ENCODE results near the gene AMBRA1. TPM values are rescaled to one million over a fixed set of nuclear protein-coding genes. Genes with fewer than 3 reads are reported as not detected.

The AMBRA1 gene
- total RNA-seq, 2 experiments from 2014 or later = 24.6 to 30.7 TPM

GRCh38 chr11:46391186-46391577 is 202.6 kb downstream of the AMBRA1 start:
- no peak for DNase-seq (ENCODE audit: low spot score)
- Histone ChIP-seq H3K9me3 (ENCODE audit: low read length) (no peaks in the 10 kb centered on the region), H3K27ac (ENCODE audit: low read depth, low read length, poor library complexity, severe bottlenecking) (no peak overlapping the region), H3K9me2 (ENCODE audit: insufficient read depth, low read length) (no peaks in the 10 kb centered on the region), H3K79me2 (ENCODE audit: insufficient read depth, low read depth, low read length) (no peaks in the 10 kb centered on the region), H2AFZ (ENCODE audit: low read length) (no peak overlapping the region), H3K36me3 (ENCODE audit: insufficient read depth, low read length) (0 out of 2 replicates have a peak, but pooled peaks cover 6% of the 10 kb centered on the region), H4K20me1 (ENCODE audit: insufficient read depth, low read length) (no peaks in the 10 kb centered on the region), H3K4me2 (ENCODE audit: low read length) (no peak overlapping the region), H3K4me3 (ENCODE audit: low read depth, low read length, poor library complexity, severe bottlenecking) (no peak overlapping the region), H3K4me1 (ENCODE audit: insufficient read depth, low read length, poor library complexity, severe bottlenecking) (no peaks in the 10 kb centered on the region)
- TF ChIP-seq CTCF (conservative IDR thresholded peaks at IDR 0.05; ENCODE audit: low read length) = no peak
- no peak for TF ChIP-seq EZH2phosphoT487 (IDR thresholded peaks at IDR 0.05; ENCODE audit: borderline replicate concordance, low read depth, low read length)
- intact Hi-C loops (cut with micrococcal nuclease; ENCODE audit: unreplicated experiment) = no loop called here
- POLR2A ChIA-PET = no interaction called here
- no TSS peak for BruUV-seq (replicated peaks)
- CTCF ChIA-PET (ENCODE audit: unreplicated experiment) = interaction anchor here (0.6 kb wide), 1 partner anchor 620 kb away, joined by 4 read pairs; no protein-coding TSS in a partner anchor

GRCh38 chr11:46390331-46391171 is 203.3 kb downstream of the AMBRA1 start:
- Histone ChIP-seq H3K4me3 (ENCODE audit: low read depth, low read length, poor library complexity, severe bottlenecking) (no peak overlapping the region), H3K36me3 (ENCODE audit: insufficient read depth, low read length) (no peaks in the 10 kb centered on the region), H2AFZ (ENCODE audit: low read length) (no peak overlapping the region), H3K79me2 (ENCODE audit: insufficient read depth, low read depth, low read length) (no peaks in the 10 kb centered on the region), H3K27ac (ENCODE audit: low read depth, low read length, poor library complexity, severe bottlenecking) (no peak overlapping the region), H3K4me2 (ENCODE audit: low read length) (peak overlapping the region; percentile 75; the same call in 1 of the 2 replicates), H3K4me1 (ENCODE audit: insufficient read depth, low read length, poor library complexity, severe bottlenecking) (no peaks in the 10 kb centered on the region), H4K20me1 (ENCODE audit: insufficient read depth, low read length) (no peaks in the 10 kb centered on the region), H3K9me3 (ENCODE audit: low read length) (no peaks in the 10 kb centered on the region), H3K9me2 (ENCODE audit: insufficient read depth, low read length) (no peaks in the 10 kb centered on the region)
- DNase-seq (ENCODE audit: low spot score) = no peak
- CTCF ChIA-PET (ENCODE audit: unreplicated experiment) = no interaction called here
- intact Hi-C loops (cut with micrococcal nuclease; ENCODE audit: unreplicated experiment) = no loop called here
- no peak for TF ChIP-seq CTCF (conservative IDR thresholded peaks at IDR 0.05; ENCODE audit: low read length)
- no peak for TF ChIP-seq EZH2phosphoT487 (IDR thresholded peaks at IDR 0.05; ENCODE audit: borderline replicate concordance, low read depth, low read length)
- no TSS peak for BruUV-seq (replicated peaks)
- POLR2A ChIA-PET = no interaction called here
